Nephron progenitor cell (in vitro differentiated cells): ENCODE measurements around the gene NDUFB6.

ENCODE experiments used
- DNase-seq: peaks from one replicate; pipeline ENCODE4 v3.0.0; 2021
- H3K27ac Mint-ChIP-seq: 2 replicates; pipeline ENCODE4 v1.8.0; 2021; ENCODE audit warnings: mild to moderate bottlenecking, moderate library complexity, mixed read lengths
- H3K27me3 Mint-ChIP-seq: 2 replicates; pipeline ENCODE4 v1.8.0; 2021; ENCODE audit warnings: mild to moderate bottlenecking, low read depth, mixed read lengths; ENCODE audit not compliant: poor library complexity
- H3K36me3 Mint-ChIP-seq: 2 replicates; pipeline ENCODE4 v1.8.0; 2021; ENCODE audit warnings: low read depth, mixed read lengths
- H3K4me1 Mint-ChIP-seq: 2 replicates; pipeline ENCODE4 v1.8.0; 2021; ENCODE audit warnings: mixed read lengths
- H3K4me3 Mint-ChIP-seq: 2 replicates; pipeline ENCODE4 v1.8.0; 2021; ENCODE audit warnings: mild to moderate bottlenecking, moderate library complexity, mixed read lengths
- H3K9me3 Mint-ChIP-seq: 2 replicates; pipeline ENCODE4 v1.8.0; 2021; ENCODE audit warnings: mild to moderate bottlenecking, moderate library complexity, mixed read lengths
- CTCF ChIP-seq: fragments of 200-600 bp; sonication (generic); IDR thresholded peaks from 2 replicates; pipeline ENCODE4 v1.5.0; 2021; ENCODE audit warnings: antibody characterized with exemption

Gene NDUFB6

GRCh38 chr9:32523910-32524309 is 49.0 kb downstream of the NDUFB6 start:
- Mint-ChIP-seq H3K27ac (no peak overlapping the region), H3K27me3 (peaks cover 8% of the 10 kb centered on the region), H3K36me3 (peaks cover 4% of the 10 kb centered on the region), H3K4me3 (no peak overlapping the region), H3K4me1 (peaks cover 20% of the 10 kb centered on the region), H3K9me3 (peaks cover 19% of the 10 kb centered on the region)
- DNase-seq, result no peak
- no peak for TF ChIP-seq CTCF

DNA sequence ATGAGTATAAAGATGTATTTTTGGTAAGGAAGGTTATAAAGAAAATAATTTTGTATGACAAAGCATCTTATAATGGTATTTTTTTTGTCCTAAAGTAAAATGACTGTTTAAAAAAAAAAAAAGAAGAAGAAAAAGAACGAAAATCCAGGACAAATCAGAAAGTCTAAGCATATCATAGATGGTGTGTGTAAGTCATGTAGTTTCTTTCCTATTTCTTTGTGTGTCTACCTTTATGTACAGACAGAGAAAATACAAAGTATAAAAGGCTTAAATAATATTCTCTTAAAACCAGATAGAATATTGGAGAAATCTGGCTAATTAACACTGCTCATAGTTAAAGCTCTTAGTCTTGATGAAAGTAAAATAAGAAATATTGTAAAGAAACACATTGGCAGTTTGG is 54.7 kb downstream of the NDUFB6 start:
- DNase-seq, result no peak
- no peak overlapping the region for H3K27ac Mint-ChIP-seq
- no peaks in the 10 kb centered on the region for H3K4me1 Mint-ChIP-seq
- H3K36me3 Mint-ChIP-seq, result peaks cover 35% of the 10 kb centered on the region
- peaks cover 4% of the 10 kb centered on the region for H3K27me3 Mint-ChIP-seq
- H3K4me3 Mint-ChIP-seq, result no peak overlapping the region
- no peak for TF ChIP-seq CTCF
- H3K9me3 Mint-ChIP-seq, result peaks cover 69% of the 10 kb centered on the region

- Mint-ChIP-seq H3K27me3 (peaks cover 3% of the 10 kb centered on the region), H3K27ac (no peak overlapping the region), H3K36me3 (peaks cover 33% of the 10 kb centered on the region), H3K9me3 (peaks cover 79% of the 10 kb centered on the region), H3K4me1 (no peaks in the 10 kb centered on the region), H3K4me3 (no peak overlapping the region)
- no peak for TF ChIP-seq CTCF
- DNase-seq, result no peak
Measured at GRCh38 chr9:32516241-32516640, 56.7 kb downstream of the NDUFB6 start.

GRCh38 chr9:32508728-32509127 is 64.2 kb downstream of the NDUFB6 start:
- H3K4me3 Mint-ChIP-seq, result no peak overlapping the region
- H3K4me1 Mint-ChIP-seq, result no peaks in the 10 kb centered on the region
- peaks cover 30% of the 10 kb centered on the region for H3K9me3 Mint-ChIP-seq
- peaks cover 4% of the 10 kb centered on the region for H3K27me3 Mint-ChIP-seq
- H3K27ac Mint-ChIP-seq, result no peak overlapping the region
- no peak for TF ChIP-seq CTCF
- DNase-seq, result no peak
- peaks cover 4% of the 10 kb centered on the region for H3K36me3 Mint-ChIP-seq

- peaks cover 9% of the 10 kb centered on the region for H3K36me3 Mint-ChIP-seq
- peaks cover 4% of the 10 kb centered on the region for H3K9me3 Mint-ChIP-seq
- no peak overlapping the region for H3K27ac Mint-ChIP-seq
- DNase-seq, result no peak
- no peak for TF ChIP-seq CTCF
- H3K4me1 Mint-ChIP-seq, result no peaks in the 10 kb centered on the region
- no peaks in the 10 kb centered on the region for H3K27me3 Mint-ChIP-seq
- H3K4me3 Mint-ChIP-seq, result no peak overlapping the region
Measured at GRCh38 chr9:32503008-32503407, 70.0 kb downstream of the NDUFB6 start.
